Esophagus (tissue), 2 donors: ENCODE results near the gene PFN1. TPM values are rescaled to one million over a fixed set of nuclear protein-coding genes. Genes with fewer than 3 reads are reported as not detected.

Experiments
- H3K27ac ChIP-seq, 2 donors: one replicate each; pipeline ENCODE4 v1.5.1; 2013; ENCODE audit warnings: low read depth in 2 of 2, mild to moderate bottlenecking in 2 of 2, inconsistent platforms in 1 of 2, low read length in 1 of 2, moderate library complexity in 1 of 2
- H3K27me3 ChIP-seq, 2 donors: one replicate each; pipeline ENCODE4 v1.6.1; 2013; ENCODE audit warnings: low read length in 2 of 2, control low read depth in 1 of 2, mild to moderate bottlenecking in 1 of 2; ENCODE audit not compliant: insufficient read depth in 2 of 2, control insufficient read depth in 1 of 2
- H3K36me3 ChIP-seq, 2 donors: one replicate each; pipeline ENCODE4 v1.6.1; 2013; ENCODE audit warnings: low read length in 1 of 2; ENCODE audit not compliant: control insufficient read depth in 2 of 2, insufficient read depth in 2 of 2
- H3K4me1 ChIP-seq, 2 donors: one replicate each; pipeline ENCODE4 v1.6.1; 2013; ENCODE audit warnings: low read length in 1 of 2; ENCODE audit not compliant: control insufficient read depth in 2 of 2, insufficient read depth in 2 of 2
- H3K4me3 ChIP-seq, 2 donors: one replicate each; pipeline ENCODE4 v1.5.1; 2013; ENCODE audit warnings: low read length in 2 of 2, mild to moderate bottlenecking in 2 of 2, low read depth in 1 of 2, moderate library complexity in 1 of 2
- H3K9me3 ChIP-seq, 2 donors: one replicate each; pipeline ENCODE4 v1.6.1; 2013; ENCODE audit warnings: mild to moderate bottlenecking in 2 of 2, low read depth in 1 of 2, low read length in 1 of 2, moderate library complexity in 1 of 2; ENCODE audit not compliant: control insufficient read depth in 2 of 2, insufficient read depth in 1 of 2
- WGBS, 2 donors: extraction: QIAGEN DNeasy Blood & Tissue Kit; methylation state at CpG; one replicate each; pipeline ENCODE4 v1.1.7; 2013; 5-methylcytosine and 5-hydroxymethylcytosine counted together
- polyA plus RNA-seq, 2 donors: library from polyadenylated mRNA; stranded (reverse); fragments of 200-250 nt; gene quantifications; one replicate each; pipeline ENCODE4 v1.2.3, GENCODE V29; 2013
- donor health status: healthy with polysubstance abuse.
- donor health status: Bipolar disorder and iron deficiency.

Gene PFN1
- polyA plus RNA-seq, 2 donors = 371 to 761 TPM

GRCh38 chr17:4955091-4955490 lies 6.8 kb upstream of the PFN1 start:
- 96 to 99% methylated on average over 8 of the region's 8 CpGs for WGBS, 2 donors
- H3K4me1 ChIP-seq = peaks cover 4 to 8% of the 10 kb centered on the region in 2 donors
- H3K4me3 ChIP-seq = no peak overlapping the region

GRCh38 chr17:4953451-4953961 lies 5.2 kb upstream of the PFN1 start:
- peaks cover 4 to 8% of the 10 kb centered on the region in 2 donors for H3K4me1 ChIP-seq
- no peak overlapping the region for H3K4me3 ChIP-seq
- H3K27ac ChIP-seq = peak overlapping the region in 1 of 2 donors; percentile 34
- H3K27me3 ChIP-seq = no peaks in the 10 kb centered on the region
- peaks cover 0 to 2% of the 10 kb centered on the region in 2 donors for H3K36me3 ChIP-seq
- H3K9me3 ChIP-seq = no peaks in the 10 kb centered on the region
- 50 to 64% methylated on average over 14 of the region's 14 CpGs for WGBS, 2 donors

More at GRCh38 chr17:4955091-4955490, 6.8 kb upstream of the PFN1 start:
- H3K27me3 ChIP-seq = no peaks in the 10 kb centered on the region
- H3K36me3 ChIP-seq = peaks cover 0 to 10% of the 10 kb centered on the region in 2 donors
- H3K27ac ChIP-seq = no peak overlapping the region
- no peaks in the 10 kb centered on the region for H3K9me3 ChIP-seq

GRCh38 chr17:4951486-4951885 lies 3.2 kb upstream of the PFN1 start:
- Histone ChIP-seq H3K4me1 (peaks cover 4 to 8% of the 10 kb centered on the region in 2 donors), H3K27me3 (no peaks in the 10 kb centered on the region), H3K36me3 (peaks cover 0 to under 1% of the 10 kb centered on the region in 2 donors), H3K4me3 (no peak overlapping the region), H3K9me3 (no peaks in the 10 kb centered on the region), H3K27ac (peak overlapping the region in 1 of 2 donors; percentile 39)
- WGBS, 2 donors = 86% methylated on average over 3 of the region's 3 CpGs

- Histone ChIP-seq H3K4me3 (peak within 1 kb of the TSS; percentile 44 to 77), H3K27ac (peak within 1 kb of the TSS; percentile 97 to 100), H3K27me3 (no peaks in the 10 kb centered on the region), H3K9me3 (no peaks in the 10 kb centered on the region), H3K36me3 (peaks cover 0 to 6% of the 10 kb centered on the region in 2 donors), H3K4me1 (peaks cover 4 to 9% of the 10 kb centered on the region in 2 donors)
- 43 to 56% methylated on average over 7 of the region's 7 CpGs for WGBS, 2 donors
These were observed 2.4 kb upstream of the PFN1 start, which contains the start of gene ENO3 for GRCh38 chr17:4950746-4951204. Gene ENO3, plus strand, starts transcription at chr17:4951119. Its CDS starts 711 bp downstream, at chr17:4951830.

GRCh38 chr17:4950075-4950745 lies 1.9 kb upstream of the PFN1 start:
- peak overlapping the region; percentile 97 to 100 for H3K27ac ChIP-seq
- no peaks in the 10 kb centered on the region for H3K9me3 ChIP-seq
- no peaks in the 10 kb centered on the region for H3K27me3 ChIP-seq
- H3K4me1 ChIP-seq = peaks cover 6 to 14% of the 10 kb centered on the region in 2 donors
- H3K36me3 ChIP-seq = peaks cover 0 to 8% of the 10 kb centered on the region in 2 donors
- peak overlapping the region; percentile 44 to 77 for H3K4me3 ChIP-seq
- WGBS, 2 donors = 6 to 7% methylated on average over 34 to 52 of the region's 52 CpGs

GRCh38 chr17:4949321-4950074 lies 1.2 kb upstream of the PFN1 start:
- peaks cover 6 to 17% of the 10 kb centered on the region in 2 donors for H3K4me1 ChIP-seq
- peaks cover 0 to 13% of the 10 kb centered on the region in 2 donors for H3K36me3 ChIP-seq
- H3K27me3 ChIP-seq = no peaks in the 10 kb centered on the region
- WGBS, 2 donors = 0 to 1% methylated on average over 70 to 75 of the region's 75 CpGs
- peak overlapping the region; percentile 49 to 77 for H3K4me3 ChIP-seq
- no peaks in the 10 kb centered on the region for H3K9me3 ChIP-seq
- H3K27ac ChIP-seq = peak overlapping the region; percentile 97 to 100

GRCh38 chr17:4948931-4949320 lies 596 bp upstream of the PFN1 start:
- peak overlapping the region; percentile 97 to 100 for H3K27ac ChIP-seq
- H3K27me3 ChIP-seq = no peaks in the 10 kb centered on the region
- peak overlapping the region; percentile 49 to 77 for H3K4me3 ChIP-seq
- WGBS, 2 donors = 0% methylated on average over 17 to 40 of the region's 40 CpGs
- peaks cover 0 to 14% of the 10 kb centered on the region in 2 donors for H3K36me3 ChIP-seq
- peaks cover 6 to 18% of the 10 kb centered on the region in 2 donors for H3K4me1 ChIP-seq
- no peaks in the 10 kb centered on the region for H3K9me3 ChIP-seq

GRCh38 chr17:4947411-4948165 lies 742 bp downstream of the PFN1 start:
- no peaks in the 10 kb centered on the region for H3K9me3 ChIP-seq
- peak overlapping the region; percentile 77 to 99 for H3K4me3 ChIP-seq
- peaks cover 2 to 15% of the 10 kb centered on the region in 2 donors for H3K4me1 ChIP-seq
- H3K27ac ChIP-seq = peak overlapping the region; percentile 99 to 100
- no peaks in the 10 kb centered on the region for H3K27me3 ChIP-seq
- peaks cover 1 to 24% of the 10 kb centered on the region in 2 donors for H3K36me3 ChIP-seq
- 1 to 2% methylated on average over 40 to 56 of the region's 56 CpGs for WGBS, 2 donors

GRCh38 chr17:4947010-4947410 lies 1.3 kb downstream of the PFN1 start:
- peak overlapping the region; percentile 33 to 77 for H3K4me3 ChIP-seq
- WGBS, 2 donors = 0 to 1% methylated on average over 7 of the region's 7 CpGs
- peaks cover 5 to 27% of the 10 kb centered on the region in 2 donors for H3K36me3 ChIP-seq
- no peaks in the 10 kb centered on the region for H3K27me3 ChIP-seq
- H3K27ac ChIP-seq = peak overlapping the region; percentile 90 to 100
- no peaks in the 10 kb centered on the region for H3K9me3 ChIP-seq
- peaks cover 2 to 15% of the 10 kb centered on the region in 2 donors for H3K4me1 ChIP-seq
